G401 (cell line): ENCODE results near the gene DNAJC10. TPM values are rescaled to one million over a fixed set of nuclear protein-coding genes. Genes with fewer than 3 reads are reported as not detected.
A peak's percentile ranks its signal among the peaks of the same experiment; 100 is the strongest.

Source experiments
- DNase-seq: peaks from one replicate; pipeline ENCODE4 v3.0.0-alpha.2; 2015; ENCODE audit warnings: low spot score
- in situ Hi-C: cut with HindIII; loops from 2 replicates; pipeline ENCODE4 v1.10.0; 2016; ENCODE audit warnings: low sequenced_read_pairs, mixed read lengths
- total RNA-seq: library from RNA; depleted of rRNA; stranded (reverse); fragments of >200 nt; shearing (Covaris generic); gene quantifications from 2 replicates; pipeline ENCODE4 v1.2.3, GENCODE V29; 2014; rRNA removed

DNAJC10 gene
- total RNA-seq, 1 experiment from 2014 or later, result 150 TPM

DNA sequence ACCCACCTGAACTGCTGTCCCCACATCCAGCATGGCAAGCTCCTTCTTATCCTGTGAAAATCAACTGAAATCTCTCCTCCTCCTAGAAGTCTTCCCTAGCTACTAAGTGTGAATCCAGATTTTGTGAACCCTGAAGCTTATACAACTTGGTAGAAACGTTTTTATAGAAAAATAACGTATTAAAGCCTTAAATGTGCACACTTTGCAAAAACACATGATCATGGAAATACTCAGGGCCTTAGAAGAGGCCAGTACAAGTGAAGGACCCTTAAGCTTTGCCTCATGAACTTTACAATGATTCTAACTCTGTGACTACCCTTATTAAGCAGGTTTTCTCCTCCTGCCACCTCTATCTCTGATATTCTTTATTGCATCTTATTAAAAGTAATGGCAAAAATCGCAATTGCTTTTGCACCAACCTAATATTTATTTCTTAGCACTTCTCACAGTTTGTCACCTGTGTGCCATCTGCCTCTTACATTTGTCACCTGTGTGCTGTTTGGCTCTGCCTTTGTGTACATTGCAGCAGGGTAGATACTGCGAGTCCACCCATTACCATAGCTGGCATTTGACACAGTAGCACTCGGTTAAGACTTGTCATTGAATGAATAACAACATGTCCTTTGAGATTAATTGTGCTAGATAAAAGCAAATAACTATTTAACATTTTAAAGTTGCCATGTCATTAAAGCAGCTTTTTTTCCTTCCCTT, 108.2 kb downstream of the DNAJC10 start:
- in situ Hi-C loops, result no loop called here
- peak; percentile 72 for DNase-seq

DNA sequence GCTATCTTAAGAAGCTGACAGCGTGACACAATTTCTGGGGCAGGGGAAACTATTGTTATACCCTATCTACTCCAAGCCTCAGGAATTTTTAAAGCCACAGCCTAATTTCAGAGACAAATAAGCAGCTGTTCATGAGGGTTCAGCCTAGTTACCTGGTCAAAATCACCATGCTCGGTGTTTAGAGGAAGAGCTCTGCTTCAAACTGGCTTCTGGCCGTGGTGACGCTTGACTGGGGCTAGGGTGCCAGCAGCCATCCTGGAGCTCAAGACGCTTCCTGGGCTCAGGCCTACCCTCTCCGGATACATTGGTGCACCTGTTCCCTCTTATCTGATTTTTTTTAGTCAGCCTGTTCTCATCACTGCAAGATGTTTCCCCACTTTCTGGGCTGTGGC, 108.7 kb downstream of the DNAJC10 start:
- peak; percentile 57 for DNase-seq
- in situ Hi-C loops, result no loop called here

DNA sequence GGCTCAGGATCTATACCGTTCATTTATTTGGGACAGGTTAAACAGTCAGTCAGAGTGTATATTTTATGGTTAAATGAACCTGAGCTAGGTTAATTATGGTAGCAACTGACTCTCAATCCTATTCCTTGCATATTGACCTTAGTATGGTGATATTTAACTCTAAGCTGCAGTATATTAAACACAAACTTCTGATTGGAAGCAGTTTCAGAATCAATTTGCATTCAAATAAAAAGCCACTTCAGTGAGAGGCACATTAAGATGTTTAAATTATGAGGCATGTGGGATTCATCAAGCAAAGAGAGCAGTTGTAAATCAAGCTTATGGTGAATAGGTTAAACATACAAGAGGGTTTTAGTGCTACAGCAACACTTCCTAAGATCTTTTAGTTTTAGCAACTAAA, 110.0 kb downstream of the DNAJC10 start:
- no peak for DNase-seq
- in situ Hi-C loops, result no loop called here

DNA sequence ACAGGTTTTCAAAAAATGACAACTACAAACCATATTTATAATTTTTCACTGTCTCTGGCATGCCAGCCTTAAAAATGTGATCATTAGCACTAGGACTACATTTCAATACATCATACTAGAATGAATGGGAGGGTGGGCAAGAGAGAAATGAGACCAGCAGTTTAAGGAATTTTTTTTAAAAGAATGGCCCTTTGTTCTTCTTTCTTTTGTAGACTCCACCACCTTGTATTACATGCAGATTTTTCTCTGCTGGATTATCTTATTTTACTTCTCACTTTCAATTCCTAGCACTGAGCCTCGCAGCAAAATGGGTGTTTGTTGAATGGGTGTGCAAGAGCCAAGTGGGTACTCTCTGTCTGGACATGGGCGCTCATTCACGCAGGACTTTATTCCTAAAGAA, 110.4 kb downstream of the DNAJC10 start:
- in situ Hi-C loops, result no loop called here

DNA sequence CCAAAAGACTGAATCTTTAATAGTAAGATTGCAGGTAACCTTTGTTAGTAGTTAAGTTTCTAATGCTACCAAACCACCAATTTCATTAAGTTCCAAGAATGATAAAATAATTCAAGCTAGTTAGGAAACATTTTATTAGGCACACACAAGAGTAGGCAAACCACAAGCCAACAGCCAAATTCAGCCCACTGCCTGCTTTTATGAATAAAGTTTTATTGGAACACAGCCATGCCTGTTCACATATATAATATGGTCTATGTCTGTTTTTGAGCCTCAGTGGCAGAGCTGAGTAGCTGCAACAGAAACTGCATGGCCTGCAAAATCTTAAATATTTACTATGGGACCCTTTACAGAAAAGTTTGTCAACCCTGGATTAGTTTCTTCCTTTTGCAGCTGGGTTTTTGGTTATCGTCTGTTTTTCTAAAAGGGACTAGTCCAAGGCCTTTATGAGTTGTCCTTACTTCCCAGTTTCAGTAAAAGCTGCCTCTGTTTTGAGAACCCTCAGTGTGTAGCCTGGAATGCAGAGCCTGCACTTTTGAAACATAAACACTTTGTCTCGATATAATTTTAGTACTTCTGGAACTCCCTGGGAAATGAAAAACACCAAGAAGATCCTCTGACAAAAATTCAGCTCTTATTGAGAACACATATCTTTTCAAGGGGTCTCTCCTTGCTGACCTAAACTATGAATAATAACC, 111.3 kb downstream of the DNAJC10 start:
- in situ Hi-C loops, result no loop called here
- no peak for DNase-seq

More for the DNA sequence above, 110.4 kb downstream of the DNAJC10 start:
- DNase-seq, result no peak

DNA sequence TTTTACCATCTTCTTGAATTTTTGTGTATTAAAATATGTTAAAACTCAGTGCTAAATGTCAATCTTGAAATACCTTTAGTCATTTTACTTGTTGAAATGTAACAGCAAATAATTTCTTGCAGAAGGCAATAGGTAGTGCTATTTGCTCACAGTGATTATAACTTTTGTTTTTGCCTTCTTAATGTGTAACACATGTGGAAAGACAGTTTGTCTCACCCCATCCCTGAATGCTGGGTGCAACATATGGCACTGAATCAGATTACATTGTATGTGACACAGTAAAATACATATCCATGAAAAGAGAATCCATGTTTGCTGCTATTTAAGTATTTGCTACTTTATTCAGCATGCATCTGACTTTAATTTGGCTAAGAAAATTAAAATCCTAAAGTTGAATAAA, 115.0 kb downstream of the DNAJC10 start:
- DNase-seq, result no peak
- in situ Hi-C loops, result no loop called here

DNA sequence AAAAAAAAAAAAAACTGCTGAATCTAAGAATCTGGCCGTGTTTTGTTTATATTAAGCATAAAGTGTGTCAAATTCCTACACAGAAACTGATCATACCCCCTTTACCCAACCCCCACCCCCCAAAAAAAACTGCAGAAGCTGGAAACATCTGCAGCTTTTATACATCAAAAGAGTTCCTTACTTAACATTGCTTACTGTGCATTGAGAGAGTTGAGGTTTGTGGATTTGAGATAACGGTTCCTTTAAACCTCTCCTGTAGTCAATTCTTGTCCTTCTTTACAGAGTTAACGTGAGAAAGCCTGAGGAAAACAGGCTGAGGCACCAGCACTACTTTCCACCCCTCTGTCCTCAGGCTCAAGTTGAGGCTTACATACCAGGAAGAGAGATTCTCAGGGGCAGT, 115.9 kb downstream of the DNAJC10 start:
- in situ Hi-C loops, result no loop called here
- DNase-seq, result no peak

DNA sequence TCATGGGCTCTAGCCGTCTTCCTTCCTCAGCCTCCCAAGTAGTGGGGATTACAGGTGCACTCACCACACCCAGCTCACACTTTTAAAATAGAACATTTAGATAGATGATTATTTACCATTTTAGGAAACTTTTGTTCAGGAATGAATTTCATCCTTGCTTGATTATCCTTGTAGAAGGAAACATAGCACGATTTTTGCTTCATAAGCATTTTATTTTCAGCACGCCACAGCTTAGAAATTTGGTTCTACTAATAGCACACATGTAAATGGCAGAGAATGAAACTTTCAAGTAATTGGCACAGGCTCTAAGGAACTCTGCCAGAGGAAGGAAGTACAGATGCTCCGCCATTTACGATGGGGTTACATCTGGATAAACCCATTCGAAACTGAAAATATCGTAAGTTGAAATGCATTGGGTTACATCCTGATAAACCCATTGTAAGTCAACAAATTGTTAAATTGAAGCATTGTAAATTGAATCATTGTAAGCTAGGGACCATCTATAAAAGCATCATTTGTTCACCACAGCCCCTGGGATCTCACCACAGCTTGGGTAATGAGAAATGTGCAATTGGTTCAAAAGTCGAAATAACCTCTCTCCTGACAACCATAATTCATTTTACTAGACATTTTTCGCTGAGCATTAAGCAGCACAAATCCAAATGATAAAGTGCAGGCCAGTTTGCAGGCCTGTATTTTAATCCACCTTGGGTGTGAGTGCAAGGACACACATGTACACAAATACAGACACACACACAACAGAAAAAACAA, 117.2 kb downstream of the DNAJC10 start:
- in situ Hi-C loops, result no loop called here
- DNase-seq, result no peak

DNA sequence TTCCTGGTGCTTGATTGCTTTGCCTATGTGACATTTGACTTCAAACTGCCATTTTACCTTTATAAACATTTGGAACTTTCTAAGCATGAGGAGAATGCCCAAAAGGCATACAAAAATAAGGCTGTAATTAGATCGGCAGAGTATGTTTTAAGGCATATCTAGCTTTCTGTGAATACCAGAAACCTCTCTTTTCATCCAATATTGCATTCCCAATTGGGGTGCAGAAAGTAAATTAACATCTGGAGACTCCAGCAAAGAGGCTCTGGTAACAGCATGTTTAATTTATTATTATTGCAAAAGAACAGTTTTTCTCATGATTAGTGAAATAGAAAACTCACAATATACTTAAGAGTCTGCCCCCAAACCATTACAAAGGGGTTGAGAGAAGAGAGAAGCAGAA, 118.2 kb downstream of the DNAJC10 start:
- no peak for DNase-seq
- in situ Hi-C loops, result no loop called here

DNA sequence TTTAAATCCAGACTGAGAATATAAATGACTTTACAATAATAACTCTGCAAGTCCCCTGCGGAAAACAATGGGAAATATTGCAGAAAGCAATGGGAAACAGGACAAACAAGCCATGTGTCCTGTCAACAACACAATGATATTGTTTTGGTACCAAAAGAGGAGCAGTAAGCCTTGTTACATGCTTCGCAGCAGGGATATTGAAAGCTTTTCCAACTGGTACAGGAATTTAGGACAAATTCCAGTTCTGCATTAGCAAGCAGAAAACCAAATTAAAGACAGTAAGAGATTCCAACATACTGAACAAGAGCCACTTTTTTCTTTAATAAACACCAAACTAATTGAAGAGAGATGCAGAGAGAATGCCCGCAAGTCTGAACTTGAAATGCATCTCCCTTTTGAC, 120.4 kb downstream of the DNAJC10 start:
- DNase-seq, result peak; percentile 62
- in situ Hi-C loops, result no loop called here

Other genes starting within 250 kb of the DNAJC10 start
- 2.0 TPM in 1 of 2 replicates, not detected in the other for gene FRZB, start 150.4 kb downstream of the DNAJC10 start, total RNA-seq